K562 (cell line): ENCODE data around the gene NPFF. TPM values are rescaled to one million over a fixed set of nuclear protein-coding genes. Genes with fewer than 3 reads are reported as not detected.
A peak's percentile ranks its signal among the peaks of the same experiment; 100 is the strongest.

Experiments used
- ARID1B ChIP-seq: fragments of 450-650 bp; IDR thresholded peaks from 2 replicates; pipeline ENCODE4 v1.6.1; 2016; ENCODE audit warnings: antibody characterized with exemption, mild to moderate bottlenecking, inconsistent platforms
- ASH1L ChIP-seq: fragments of 450-650 bp; IDR thresholded peaks from 2 replicates; pipeline ENCODE4 v1.6.1; 2018; ENCODE audit warnings: borderline replicate concordance, mild to moderate bottlenecking, low read depth; ENCODE audit not compliant: partially characterized antibody
- CBFA2T3 ChIP-seq: fragments of 450-650 bp; IDR thresholded peaks from 2 replicates; pipeline ENCODE4 v1.6.1; 2017
- DIDO1 ChIP-seq: fragments of 450-650 bp; IDR thresholded peaks from 2 replicates; pipeline ENCODE4 v1.6.1; 2016; ENCODE audit warnings: low read depth, missing biosample characterization, missing genetic modification characterization
- ESRRA ChIP-seq: fragments of 450-650 bp; IDR thresholded peaks from 2 replicates; pipeline ENCODE4 v1.6.1; 2014; ENCODE audit warnings: low read depth, mild to moderate bottlenecking, moderate library complexity, borderline replicate concordance
- HDGF ChIP-seq: fragments of 450-650 bp; IDR thresholded peaks from 2 replicates; pipeline ENCODE4 v1.6.1; 2016
- KDM1A ChIP-seq, 2 experiments: fragments of 450-650 bp; IDR thresholded peaks; 2 replicates each; pipeline ENCODE4 v1.6.1; 2016; ENCODE audit warnings: mild to moderate bottlenecking in 2 of 2
- KDM4B ChIP-seq, 2 experiments: fragments of 450-650 bp in 1 of 2; sonication (generic) in 1 of 2; IDR thresholded peaks; 2 replicates each; pipeline ENCODE4 v1.6.1; 2016 to 2017; ENCODE audit warnings: borderline replicate concordance in 2 of 2, antibody characterized with exemption in 1 of 2, low read depth in 1 of 2, mild to moderate bottlenecking in 1 of 2
- MBD2 ChIP-seq: sonication (generic); IDR thresholded peaks from 2 replicates; pipeline ENCODE4 v1.6.1; 2016; ENCODE audit warnings: low read depth, borderline replicate concordance
- NFYB ChIP-seq: IDR thresholded peaks from 2 replicates; pipeline ENCODE4 v1.6.1; 2011; ENCODE audit warnings: mild to moderate bottlenecking, moderate library complexity; ENCODE audit not compliant: insufficient read length; ENCODE audit errors: extremely low read depth
- RCOR1 ChIP-seq, 2 experiments: IDR thresholded peaks; 2 replicates each; pipeline ENCODE4 v1.6.1; 2012; ENCODE audit warnings: low read depth in 2 of 2, low read length in 2 of 2, borderline replicate concordance in 1 of 2, improper control_type of control experiment in 1 of 2
- TEAD4 ChIP-seq, 2 experiments: sonication (generic) in 1 of 2; formaldehyde crosslinking in 1 of 2; IDR thresholded peaks; 2 replicates each; pipeline versions ENCODE4 v1.6.1 to v1.8.0; 2012 to 2022; ENCODE audit warnings: borderline replicate concordance in 1 of 2, inconsistent platforms in 1 of 2, low read length in 1 of 2, mild to moderate bottlenecking in 1 of 2, missing genetic modification reagents in 1 of 2
- ZNF133 ChIP-seq: fragments of 250-450 bp; sonication (Bioruptor Pico); IDR thresholded peaks from 2 replicates; pipeline ENCODE4 v1.4.0; 2020; ENCODE audit warnings: mild to moderate bottlenecking
- ZNF232 ChIP-seq: sonication (generic); formaldehyde crosslinking; IDR thresholded peaks from 2 replicates; pipeline ENCODE4 v1.8.0; 2022; ENCODE audit warnings: mild to moderate bottlenecking, missing genetic modification reagents
- polyA plus RNA-seq, 8 experiments: library from polyadenylated mRNA; depleted of rRNA in 4 of 8; stranded (reverse) in 5 of 8; unstranded in 3 of 8; fragments of >200 nt; fragmentation: Nextera tagmentation in 2 of 8; fragmentation: Illumina TruSeq in 1 of 8; extraction: Ambion mirVana in 2 of 8; extraction: Trizol in 1 of 8; gene quantifications; 2 replicates each; pipeline versions ENCODE4 v1.2.1 to v1.2.3, GENCODE V29; 2011 to 2014; ENCODE audit warnings: inconsistent platforms in 1 of 8, missing spikeins in 1 of 8
- total RNA-seq, 7 experiments: library from RNA; depleted of rRNA in 6 of 7; stranded (reverse); fragments of >200 nt in 6 of 7; fragmentation: Illumina TruSeq in 2 of 7; extraction: Trizol in 2 of 7; gene quantifications; 2 replicates each; pipeline versions ENCODE4 v1.2.1 to v1.2.3, GENCODE V29; 2011 to 2021; ENCODE audit warnings: low replicate concordance in 1 of 7
- TF ChIP-seq, protein P1 (sequence below): sonication (generic); formaldehyde crosslinking; IDR thresholded peaks from 2 replicates; pipeline ENCODE4 v1.8.0; 2022; ENCODE audit warnings: mild to moderate bottlenecking, missing genetic modification reagents, borderline replicate concordance
- TF ChIP-seq, protein P2 (sequence below): sonication (generic); formaldehyde crosslinking; IDR thresholded peaks from 2 replicates; pipeline ENCODE4 v1.5.0; 2020; ENCODE audit warnings: missing genetic modification reagents
- TF ChIP-seq, protein P3 (sequence below), 2 experiments: IDR thresholded peaks; 2 replicates each; pipeline ENCODE4 v1.6.1; 2011; ENCODE audit warnings: borderline replicate concordance in 1 of 2, control low read depth in 1 of 2, low read depth in 1 of 2, low read length in 1 of 2, mild to moderate bottlenecking in 1 of 2, mixed read lengths in 1 of 2, moderate library complexity in 1 of 2; ENCODE audit not compliant: insufficient read depth in 1 of 2, insufficient read length in 1 of 2, poor library complexity in 1 of 2, severe bottlenecking in 1 of 2; ENCODE audit errors: extremely low read depth in 1 of 2

NPFF gene
- total and polyA plus RNA-seq, 9 of the 15 experiments (the other 6 are each of a cell fraction or from before 2014, with no cell fraction given), result 0.15 to 1.2 (median 0.55) TPM; not detected in 6

DNA sequence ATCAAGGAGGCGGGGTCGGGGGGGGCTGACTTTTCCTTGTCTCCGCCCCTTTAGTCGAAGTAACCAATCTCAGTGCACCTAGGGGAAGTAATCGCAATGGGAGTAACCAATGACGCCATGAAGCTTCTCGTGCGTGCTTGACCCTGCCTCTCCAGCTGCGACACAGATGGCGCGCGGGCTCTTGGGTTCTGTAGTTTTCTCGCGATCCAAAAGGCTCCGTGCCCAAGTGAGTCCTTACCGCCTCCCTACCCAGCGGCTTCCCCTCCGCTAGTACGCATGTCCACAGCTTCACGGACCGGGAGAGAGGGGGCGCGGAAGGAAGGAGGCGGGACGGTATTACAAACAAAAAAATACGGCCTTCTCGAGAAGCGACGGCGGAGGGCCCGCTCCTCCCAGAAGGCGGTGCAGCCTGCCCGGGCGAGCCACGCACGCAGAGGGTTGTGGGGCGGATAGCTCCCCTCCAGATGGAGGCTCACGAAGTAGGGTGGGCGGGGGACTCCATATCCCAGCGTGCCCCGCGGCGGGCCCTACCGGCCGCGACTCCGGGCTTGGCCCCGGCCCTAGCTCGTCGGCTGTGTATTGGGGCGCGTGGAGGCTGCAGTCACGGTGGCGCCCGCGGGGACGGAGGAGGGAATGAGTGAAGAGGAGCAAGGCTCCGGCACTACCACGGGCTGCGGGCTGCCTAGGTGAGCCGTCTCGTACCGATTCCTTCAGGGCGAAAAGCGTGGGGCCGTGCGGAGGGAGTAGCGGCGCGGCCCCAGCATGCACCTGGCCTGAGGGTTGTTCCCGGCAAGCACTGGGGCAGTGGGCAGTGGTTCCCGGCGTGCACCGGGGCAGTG lies 6.3 kb downstream of the NPFF start, which contains the start of gene TARBP2 (continued):
- TF ChIP-seq, protein P1, sequence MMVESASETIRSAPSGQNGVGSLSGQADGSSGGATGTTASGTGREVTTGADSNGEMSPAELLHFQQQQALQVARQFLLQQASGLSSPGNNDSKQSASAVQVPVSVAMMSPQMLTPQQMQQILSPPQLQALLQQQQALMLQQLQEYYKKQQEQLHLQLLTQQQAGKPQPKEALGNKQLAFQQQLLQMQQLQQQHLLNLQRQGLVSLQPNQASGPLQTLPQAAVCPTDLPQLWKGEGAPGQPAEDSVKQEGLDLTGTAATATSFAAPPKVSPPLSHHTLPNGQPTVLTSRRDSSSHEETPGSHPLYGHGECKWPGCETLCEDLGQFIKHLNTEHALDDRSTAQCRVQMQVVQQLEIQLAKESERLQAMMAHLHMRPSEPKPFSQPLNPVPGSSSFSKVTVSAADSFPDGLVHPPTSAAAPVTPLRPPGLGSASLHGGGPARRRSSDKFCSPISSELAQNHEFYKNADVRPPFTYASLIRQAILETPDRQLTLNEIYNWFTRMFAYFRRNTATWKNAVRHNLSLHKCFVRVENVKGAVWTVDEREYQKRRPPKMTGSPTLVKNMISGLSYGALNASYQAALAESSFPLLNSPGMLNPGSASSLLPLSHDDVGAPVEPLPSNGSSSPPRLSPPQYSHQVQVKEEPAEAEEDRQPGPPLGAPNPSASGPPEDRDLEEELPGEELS (CRISPR knock-in tag), result peak; percentile 56; the same call in 1 of the 2 replicates
- TF ChIP-seq NFYB (peak; percentile 81), ARID1B (peak; percentile 26; the same call in 1 of the 2 replicates), ZNF133 (CRISPR knock-in tag) (peak; percentile 87; the same call in 1 of the 2 replicates), KDM1A (IDR thresholded peaks at IDR 0.05) (no peak), DIDO1 (tag) (peak; percentile 81), MBD2 (peak; percentile 92), ESRRA (0 out of 2 replicates have a peak, but pooled peaks have one; percentile 10), CBFA2T3 (0 out of 2 replicates have a peak, but pooled peaks have one; percentile 2), TEAD4 (IDR thresholded peaks at IDR 0.05; ENCODE audit: low read length) (no peak), TEAD4 (CRISPR knock-in tag; IDR thresholded peaks at IDR 0.05; ENCODE audit: borderline replicate concordance) (no peak), HDGF (no peak), ASH1L (peak; percentile 25), ZNF232 (CRISPR knock-in tag) (0 out of 2 replicates have a peak, but pooled peaks have one; percentile 66), KDM4B (IDR thresholded peaks at IDR 0.05; ENCODE audit: borderline replicate concordance in 2 of 2, low read depth in 1 of 2) (peak in 1 of 2 experiments; percentile 50; a peak in 1 of 4 replicates), RCOR1 (IDR thresholded peaks at IDR 0.05; ENCODE audit: borderline replicate concordance in 1 of 2, low read depth in 2 of 2, low read length in 2 of 2) (no peak; a peak in 1 of 4 replicates)
- TF ChIP-seq, protein P2, sequence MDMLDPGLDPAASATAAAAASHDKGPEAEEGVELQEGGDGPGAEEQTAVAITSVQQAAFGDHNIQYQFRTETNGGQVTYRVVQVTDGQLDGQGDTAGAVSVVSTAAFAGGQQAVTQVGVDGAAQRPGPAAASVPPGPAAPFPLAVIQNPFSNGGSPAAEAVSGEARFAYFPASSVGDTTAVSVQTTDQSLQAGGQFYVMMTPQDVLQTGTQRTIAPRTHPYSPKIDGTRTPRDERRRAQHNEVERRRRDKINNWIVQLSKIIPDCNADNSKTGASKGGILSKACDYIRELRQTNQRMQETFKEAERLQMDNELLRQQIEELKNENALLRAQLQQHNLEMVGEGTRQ (CRISPR knock-in tag), result no peak
- TF ChIP-seq, protein P3, sequence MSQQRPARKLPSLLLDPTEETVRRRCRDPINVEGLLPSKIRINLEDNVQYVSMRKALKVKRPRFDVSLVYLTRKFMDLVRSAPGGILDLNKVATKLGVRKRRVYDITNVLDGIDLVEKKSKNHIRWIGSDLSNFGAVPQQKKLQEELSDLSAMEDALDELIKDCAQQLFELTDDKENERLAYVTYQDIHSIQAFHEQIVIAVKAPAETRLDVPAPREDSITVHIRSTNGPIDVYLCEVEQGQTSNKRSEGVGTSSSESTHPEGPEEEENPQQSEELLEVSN (IDR thresholded peaks at IDR 0.05; ENCODE audit: borderline replicate concordance in 1 of 2, extremely low read depth in 1 of 2, insufficient read depth in 1 of 2, insufficient read length in 1 of 2, low read depth in 1 of 2, low read length in 1 of 2, poor library complexity in 1 of 2, severe bottlenecking in 1 of 2), result peak; percentile 51 to 67
